Kidney (tissue), 14 donors: ENCODE results near the gene TUBE1. TPM values are rescaled to one million over a fixed set of nuclear protein-coding genes. Genes with fewer than 3 reads are reported as not detected.

Source experiments
- DNase-seq, 5 donors: peaks; one replicate each; pipeline ENCODE4 v3.0.0-alpha.2; 2013 to 2020
- FAIRE-seq: peaks from 2 replicates; lab custom pipeline; 2012; peaks lifted over from hg19 to GRCh38; lab: Jason Lieb, UNC
- H3K27ac ChIP-seq, 2 donors: one replicate each; pipeline ENCODE4 v1.7.0; 2013; ENCODE audit warnings: low read depth in 2 of 2, low read length in 2 of 2, inconsistent platforms in 1 of 2
- H3K27me3 ChIP-seq: one replicate; pipeline ENCODE4 v1.7.1; 2013; ENCODE audit warnings: low read length, inconsistent platforms; ENCODE audit not compliant: control insufficient read depth, insufficient read depth
- H3K36me3 ChIP-seq, 3 donors: one replicate each; pipeline versions ENCODE4 v1.7.0 to v1.7.1; 2013; ENCODE audit warnings: low read length in 3 of 3, control low read depth in 1 of 3, inconsistent platforms in 1 of 3; ENCODE audit not compliant: insufficient read depth in 3 of 3, control insufficient read depth in 2 of 3
- H3K4me1 ChIP-seq, 3 donors: one replicate each; pipeline versions ENCODE4 v1.7.0 to v1.7.1; 2013; ENCODE audit warnings: low read length in 3 of 3, inconsistent platforms in 1 of 3, low read depth in 1 of 3; ENCODE audit not compliant: control insufficient read depth in 2 of 3, insufficient read depth in 2 of 3
- H3K4me3 ChIP-seq, 3 donors: one replicate each; pipeline versions ENCODE4 v1.7.0 to v1.8.1; 2013; ENCODE audit warnings: low read length in 3 of 3, control low read depth in 1 of 3, inconsistent platforms in 1 of 3
- H3K9ac ChIP-seq, 3 donors: one replicate each; pipeline versions ENCODE4 v1.7.0 to v1.7.1; 2013; ENCODE audit warnings: low read length in 3 of 3, control low read depth in 1 of 3, inconsistent platforms in 1 of 3
- H3K9me3 ChIP-seq, 3 donors: one replicate each; pipeline versions ENCODE4 v1.7.0 to v1.7.1; 2013; ENCODE audit warnings: low read length in 3 of 3, control low read depth in 1 of 3, inconsistent platforms in 1 of 3; ENCODE audit not compliant: control insufficient read depth in 2 of 3, insufficient read depth in 1 of 3
- intact Hi-C: fragments of 100-400 bp; cut with DNase I; formaldehyde crosslinking; loops from one replicate; pipeline ENCODE4 v1.11.1; 2022
- polyA plus RNA-seq: library from polyadenylated mRNA; stranded (reverse); fragments of 350-450 nt; fragmentation: Illumina TruSeq; extraction: RNeasy Lipid Tissue Mini Kit (QIAGEN cat#74804); gene quantifications from one replicate; pipeline ENCODE4 v1.2.3, GENCODE V29; 2014; ENCODE audit warnings: low read depth, low replicate concordance; ENCODE audit not compliant: insufficient read depth
- total RNA-seq: library from RNA; stranded (reverse); fragmentation: NEBNext Ultra II Directional; extraction: Animal tissue kit (Norgen Biotek cat#: 25700); gene quantifications from one replicate; pipeline ENCODE4 v1.2.1, GENCODE V29; 2021
- TF ChIP-seq, protein P1 (sequence below): IDR thresholded peaks from 3 replicates; pipeline ENCODE4 v1.5.1; 2012; ENCODE audit warnings: mild to moderate bottlenecking, moderate library complexity, borderline replicate concordance; ENCODE audit not compliant: insufficient read depth; ENCODE audit errors: extremely low read depth
- donor health status: control.
- donor health status: control.
- donor health status: control.
- donor health status: control.
- donor health status: control.
- donor health status: DM: yes; HTN: yes; CAD: no.
- donor health status: Normal renal cell carcinoma (clear cell type).

Gene TUBE1
- total and polyA plus RNA-seq, 2 donors from 2014 or later: 13.6 to 21.2 TPM

- no peak overlapping the region for H3K9ac ChIP-seq
- no peaks in the 10 kb centered on the region for H3K36me3 ChIP-seq
- no peak for DNase-seq
- intact Hi-C loops: no loop called here
- H3K4me1 ChIP-seq: peaks cover 0 to 15% (median 10%) of the 10 kb centered on the region in 3 donors
- no peak overlapping the region for H3K27ac ChIP-seq
- no peaks in the 10 kb centered on the region for H3K9me3 ChIP-seq
- FAIRE-seq: no peak
- TF ChIP-seq, protein P1, sequence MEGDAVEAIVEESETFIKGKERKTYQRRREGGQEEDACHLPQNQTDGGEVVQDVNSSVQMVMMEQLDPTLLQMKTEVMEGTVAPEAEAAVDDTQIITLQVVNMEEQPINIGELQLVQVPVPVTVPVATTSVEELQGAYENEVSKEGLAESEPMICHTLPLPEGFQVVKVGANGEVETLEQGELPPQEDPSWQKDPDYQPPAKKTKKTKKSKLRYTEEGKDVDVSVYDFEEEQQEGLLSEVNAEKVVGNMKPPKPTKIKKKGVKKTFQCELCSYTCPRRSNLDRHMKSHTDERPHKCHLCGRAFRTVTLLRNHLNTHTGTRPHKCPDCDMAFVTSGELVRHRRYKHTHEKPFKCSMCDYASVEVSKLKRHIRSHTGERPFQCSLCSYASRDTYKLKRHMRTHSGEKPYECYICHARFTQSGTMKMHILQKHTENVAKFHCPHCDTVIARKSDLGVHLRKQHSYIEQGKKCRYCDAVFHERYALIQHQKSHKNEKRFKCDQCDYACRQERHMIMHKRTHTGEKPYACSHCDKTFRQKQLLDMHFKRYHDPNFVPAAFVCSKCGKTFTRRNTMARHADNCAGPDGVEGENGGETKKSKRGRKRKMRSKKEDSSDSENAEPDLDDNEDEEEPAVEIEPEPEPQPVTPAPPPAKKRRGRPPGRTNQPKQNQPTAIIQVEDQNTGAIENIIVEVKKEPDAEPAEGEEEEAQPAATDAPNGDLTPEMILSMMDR: no peak
- H3K27me3 ChIP-seq: no peaks in the 10 kb centered on the region
- no peak overlapping the region for H3K4me3 ChIP-seq
Measured at GRCh38 chr6:112026933-112027332, 60.3 kb downstream of the TUBE1 start.

- H3K4me1 ChIP-seq: peaks cover 0 to 6% (median 2%) of the 10 kb centered on the region in 3 donors
- no peak for DNase-seq
- TF ChIP-seq, protein P1: no peak
- no peak overlapping the region for H3K27ac ChIP-seq
- H3K36me3 ChIP-seq: no peaks in the 10 kb centered on the region
- no peak overlapping the region for H3K4me3 ChIP-seq
- H3K27me3 ChIP-seq: no peaks in the 10 kb centered on the region
- intact Hi-C loops: no loop called here
- no peak for FAIRE-seq
- no peaks in the 10 kb centered on the region for H3K9me3 ChIP-seq
- H3K9ac ChIP-seq: no peak overlapping the region
Measured at GRCh38 chr6:112024464-112024863, 62.8 kb downstream of the TUBE1 start.

DNA sequence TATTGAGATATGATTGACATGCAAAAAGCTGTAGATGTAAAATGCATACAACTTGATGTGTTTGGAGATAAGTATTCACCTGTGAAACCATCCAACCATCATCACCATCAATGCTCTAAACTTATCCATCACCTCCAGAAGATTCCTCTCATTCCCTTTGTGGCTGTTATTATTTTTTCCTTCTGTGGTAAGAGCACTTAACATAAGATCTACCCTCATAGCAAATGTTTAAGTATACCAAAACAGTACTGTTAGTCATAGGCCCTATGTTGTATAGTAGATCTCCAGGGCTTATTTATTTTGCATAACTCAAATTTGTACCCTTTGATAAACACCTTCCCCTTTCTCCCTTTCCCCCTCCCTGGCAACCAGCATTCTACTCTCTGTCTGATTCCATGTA is 64.5 kb downstream of the TUBE1 start:
- FAIRE-seq (no peak), DNase-seq (no peak)
- no peak overlapping the region for H3K27ac ChIP-seq
- H3K9ac ChIP-seq: no peak overlapping the region
- no peaks in the 10 kb centered on the region for H3K36me3 ChIP-seq
- no peaks in the 10 kb centered on the region for H3K9me3 ChIP-seq
- no peak overlapping the region for H3K4me3 ChIP-seq
- no peaks in the 10 kb centered on the region for H3K27me3 ChIP-seq
- H3K4me1 ChIP-seq: peaks cover 3 to 4% (median 3%) of the 10 kb centered on the region in 3 donors
- TF ChIP-seq, protein P1: no peak
- intact Hi-C loops: no loop called here
